Fibroblast of villous mesenchyme (primary cell): Measurements from ENCODE around the gene SLC38A10. TPM values are rescaled to one million over a fixed set of nuclear protein-coding genes. Genes with fewer than 3 reads are reported as not detected.

Source experiments
- DNase-seq: peaks from one replicate; pipeline ENCODE4 v3.0.0-alpha.2; 2010; ENCODE audit warnings: low read depth
- H3K4me3 ChIP-seq: 2 replicates; pipeline ENCODE4 v1.5.1; 2011; ENCODE audit warnings: low read depth, mild to moderate bottlenecking, low read length
- CTCF ChIP-seq: IDR thresholded peaks from 2 replicates; pipeline ENCODE4 v1.5.1; 2012; ENCODE audit warnings: low read depth, mild to moderate bottlenecking, low read length; ENCODE audit not compliant: insufficient read depth
- total RNA-seq: library from RNA; depleted of rRNA; stranded (reverse); fragments of >200 nt; gene quantifications from 2 replicates; pipeline ENCODE4 v1.2.3, GENCODE V29; 2012

The SLC38A10 gene
- total RNA-seq, 1 donor, result 51.4 TPM

- DNase-seq, result no peak
- H3K4me3 ChIP-seq, result no peak overlapping the region
- TF ChIP-seq CTCF, result no peak
These were observed 40.1 kb upstream of the SLC38A10 start for GRCh38 chr17:81334987-81335772.

GRCh38 chr17:81334391-81334901, 39.3 kb upstream of the SLC38A10 start:
- no peak for TF ChIP-seq CTCF

GRCh38 chr17:81333616-81334368, 38.7 kb upstream of the SLC38A10 start:
- no peak overlapping the region for H3K4me3 ChIP-seq
- TF ChIP-seq CTCF, result no peak
- DNase-seq, result no peak

More at GRCh38 chr17:81334391-81334901, 39.3 kb upstream of the SLC38A10 start:
- no peak for DNase-seq
- no peak overlapping the region for H3K4me3 ChIP-seq

GRCh38 chr17:81332914-81333528, 37.9 kb upstream of the SLC38A10 start:
- DNase-seq, result no peak
- no peak for TF ChIP-seq CTCF
- no peak overlapping the region for H3K4me3 ChIP-seq

GRCh38 chr17:81332118-81332834, 37.2 kb upstream of the SLC38A10 start:
- H3K4me3 ChIP-seq, result no peak overlapping the region
- TF ChIP-seq CTCF, result no peak
- DNase-seq, result no peak

GRCh38 chr17:81331527-81332043, 36.5 kb upstream of the SLC38A10 start:
- H3K4me3 ChIP-seq, result no peak overlapping the region
- no peak for TF ChIP-seq CTCF
- DNase-seq, result no peak
